HUES48 (cell line): Measurements from ENCODE around the gene TRMT11.

Experiments used
- H3K27ac ChIP-seq: one replicate; pipeline ENCODE4 v1.7.0; 2013; ENCODE audit warnings: low read depth, low read length, inconsistent platforms
- H3K27me3 ChIP-seq: 2 replicates; pipeline ENCODE4 v1.6.1; 2013; ENCODE audit warnings: mild to moderate bottlenecking, low read length; ENCODE audit not compliant: control insufficient read depth, insufficient read depth
- H3K36me3 ChIP-seq: 2 replicates; pipeline ENCODE4 v1.6.1; 2013; ENCODE audit warnings: low read length; ENCODE audit not compliant: control insufficient read depth, insufficient read depth
- H3K4me1 ChIP-seq: 2 replicates; pipeline ENCODE4 v1.6.1; 2013; ENCODE audit warnings: mild to moderate bottlenecking, low read length; ENCODE audit not compliant: control insufficient read depth, insufficient read depth
- H3K4me3 ChIP-seq: 2 replicates; pipeline ENCODE4 v1.5.1; 2013; ENCODE audit warnings: mild to moderate bottlenecking, low read depth, low read length
- H3K9ac ChIP-seq: 2 replicates; pipeline ENCODE4 v1.6.1; 2013; ENCODE audit warnings: mild to moderate bottlenecking, low read depth, low read length, moderate library complexity
- H3K9me3 ChIP-seq: 2 replicates; pipeline ENCODE4 v1.6.1; 2013; ENCODE audit warnings: low read length; ENCODE audit not compliant: control insufficient read depth, insufficient read depth

Gene TRMT11

GRCh38 chr6:125979101-125979500, 7.2 kb upstream of the TRMT11 start:
- H3K27ac ChIP-seq = no peak overlapping the region
- H3K9ac ChIP-seq = no peak overlapping the region
- H3K36me3 ChIP-seq = peaks cover 3% of the 10 kb centered on the region; the same call in 1 of the 2 replicates
- no peak overlapping the region for H3K4me3 ChIP-seq
- H3K27me3 ChIP-seq = no peaks in the 10 kb centered on the region
- H3K9me3 ChIP-seq = no peaks in the 10 kb centered on the region
- peaks cover 5% of the 10 kb centered on the region; the same call in 1 of the 2 replicates for H3K4me1 ChIP-seq

- Histone ChIP-seq H3K36me3 (no peaks in the 10 kb centered on the region), H3K27ac (no peak overlapping the region), H3K27me3 (no peaks in the 10 kb centered on the region), H3K4me1 (peaks cover 11% of the 10 kb centered on the region; the same call in 1 of the 2 replicates), H3K9ac (no peak overlapping the region), H3K4me3 (no peak overlapping the region), H3K9me3 (no peaks in the 10 kb centered on the region)
These were observed 4.7 kb upstream of the TRMT11 start for GRCh38 chr6:125981571-125982185.

GRCh38 chr6:125983246-125983945, 2.9 kb upstream of the TRMT11 start:
- peaks cover 22% of the 10 kb centered on the region for H3K4me1 ChIP-seq
- H3K4me3 ChIP-seq = no peak overlapping the region
- no peak overlapping the region for H3K27ac ChIP-seq
- no peaks in the 10 kb centered on the region for H3K36me3 ChIP-seq
- H3K9me3 ChIP-seq = no peaks in the 10 kb centered on the region
- H3K27me3 ChIP-seq = no peaks in the 10 kb centered on the region
- peak overlapping the region; percentile 17; the same call in 1 of the 2 replicates for H3K9ac ChIP-seq

- no peak overlapping the region for H3K4me3 ChIP-seq
- H3K4me1 ChIP-seq = peaks cover 31% of the 10 kb centered on the region
- no peaks in the 10 kb centered on the region for H3K9me3 ChIP-seq
- H3K9ac ChIP-seq = no peak overlapping the region
- no peaks in the 10 kb centered on the region for H3K36me3 ChIP-seq
- no peak overlapping the region for H3K27ac ChIP-seq
- no peaks in the 10 kb centered on the region for H3K27me3 ChIP-seq
These were observed 2.0 kb upstream of the TRMT11 start for GRCh38 chr6:125984311-125984710.

- H3K36me3 ChIP-seq = no peaks in the 10 kb centered on the region
- no peaks in the 10 kb centered on the region for H3K9me3 ChIP-seq
- H3K27me3 ChIP-seq = no peaks in the 10 kb centered on the region
- H3K4me1 ChIP-seq = peaks cover 43% of the 10 kb centered on the region
- no peak overlapping the region for H3K27ac ChIP-seq
- H3K4me3 ChIP-seq = peak overlapping the region; percentile 94
- peak overlapping the region; percentile 94; the same call in 1 of the 2 replicates for H3K9ac ChIP-seq
These were observed 818 bp upstream of the TRMT11 start for GRCh38 chr6:125985522-125985921.

GRCh38 chr6:125985979-125986300, 400 bp upstream of the TRMT11 start:
- no peaks in the 10 kb centered on the region for H3K27me3 ChIP-seq
- H3K27ac ChIP-seq = peak overlapping the region; percentile 84
- H3K4me3 ChIP-seq = peak overlapping the region; percentile 94
- peaks cover 43% of the 10 kb centered on the region for H3K4me1 ChIP-seq
- H3K36me3 ChIP-seq = no peaks in the 10 kb centered on the region
- H3K9ac ChIP-seq = peak overlapping the region; percentile 94
- no peaks in the 10 kb centered on the region for H3K9me3 ChIP-seq

- peak overlapping the region; percentile 94 for H3K9ac ChIP-seq
- peaks cover 43% of the 10 kb centered on the region for H3K4me1 ChIP-seq
- no peaks in the 10 kb centered on the region for H3K9me3 ChIP-seq
- no peaks in the 10 kb centered on the region for H3K27me3 ChIP-seq
- no peaks in the 10 kb centered on the region for H3K36me3 ChIP-seq
- peak overlapping the region; percentile 94 for H3K4me3 ChIP-seq
- peak overlapping the region; percentile 84 for H3K27ac ChIP-seq
These were observed 782 bp downstream of the TRMT11 start for GRCh38 chr6:125987026-125987617.

- no peaks in the 10 kb centered on the region for H3K9me3 ChIP-seq
- H3K9ac ChIP-seq = no peak overlapping the region
- no peaks in the 10 kb centered on the region for H3K36me3 ChIP-seq
- H3K27ac ChIP-seq = peak overlapping the region; percentile 47
- H3K4me1 ChIP-seq = peaks cover 42% of the 10 kb centered on the region
- H3K4me3 ChIP-seq = peak overlapping the region; percentile 94; the same call in 1 of the 2 replicates
- no peaks in the 10 kb centered on the region for H3K27me3 ChIP-seq
These were observed 1.9 kb downstream of the TRMT11 start for GRCh38 chr6:125988280-125988679.

- H3K27me3 ChIP-seq = no peaks in the 10 kb centered on the region
- H3K9ac ChIP-seq = no peak overlapping the region
- H3K9me3 ChIP-seq = no peaks in the 10 kb centered on the region
- no peak overlapping the region; the same call in 1 of the 2 replicates for H3K4me3 ChIP-seq
- no peaks in the 10 kb centered on the region for H3K36me3 ChIP-seq
- H3K4me1 ChIP-seq = peaks cover 37% of the 10 kb centered on the region
- H3K27ac ChIP-seq = peak overlapping the region; percentile 38
These were observed 3.3 kb downstream of the TRMT11 start for GRCh38 chr6:125989631-125990030.

GRCh38 chr6:125991653-125992052, 5.3 kb downstream of the TRMT11 start:
- peaks cover 32% of the 10 kb centered on the region for H3K4me1 ChIP-seq
- no peak overlapping the region for H3K27ac ChIP-seq
- H3K4me3 ChIP-seq = no peak overlapping the region

More at GRCh38 chr6:125991653-125992052, 5.3 kb downstream of the TRMT11 start:
- no peak overlapping the region for H3K9ac ChIP-seq
- H3K36me3 ChIP-seq = peaks cover 5% of the 10 kb centered on the region
- no peaks in the 10 kb centered on the region for H3K9me3 ChIP-seq
- no peaks in the 10 kb centered on the region for H3K27me3 ChIP-seq
